ENCODE measurements around the gene HTR1E. TPM values are rescaled to one million over a fixed set of nuclear protein-coding genes. Genes with fewer than 3 reads are reported as not detected.

Gene HTR1E
- total RNA-seq, 2 experiments from 2014 or later: not detected

GRCh38 chr6:86961455-86962200 lies 24.3 kb downstream of the HTR1E start:
- H3K4me3 Mint-ChIP-seq: no peak overlapping the region
- peaks cover 11% of the 10 kb centered on the region for H3K27me3 Mint-ChIP-seq
- DNase-seq (no peak), ATAC-seq (ENCODE audit: poor library complexity) (no peak)
- no peak overlapping the region for H3K27ac Mint-ChIP-seq
- CTCF ChIA-PET: no interaction called here
- no peaks in the 10 kb centered on the region for H3K9me3 ChIP-seq (ENCODE audit: control insufficient read depth in 1 of 2, insufficient read depth in 1 of 2, low read length in 2 of 2)
- POLR2A ChIA-PET: no interaction called here
- H3K4me1 Mint-ChIP-seq (ENCODE audit: low read depth): no peaks in the 10 kb centered on the region
- H3K27me3 ChIP-seq (ENCODE audit: control insufficient read depth in 1 of 2, insufficient read depth in 2 of 2, low read length in 2 of 2): no peaks in the 10 kb centered on the region
- no peaks in the 10 kb centered on the region for H3K4me1 ChIP-seq (ENCODE audit: insufficient read depth, low read length)
- intact Hi-C loops (cut with DNase I, micrococcal nuclease): no loop called here
- TF ChIP-seq CTCF (IDR thresholded peaks at IDR 0.05): no peak
- no peak overlapping the region for H3K4me3 ChIP-seq (ENCODE audit: low read length)
- H3K27ac ChIP-seq (ENCODE audit: low read depth in 1 of 2, low read length in 2 of 2): no peak overlapping the region
- no peaks in the 10 kb centered on the region for H3K36me3 Mint-ChIP-seq (ENCODE audit: low read depth)
- H3K36me3 ChIP-seq (ENCODE audit: insufficient read depth, low read length): no peaks in the 10 kb centered on the region
- H3K9me3 Mint-ChIP-seq: no peaks in the 10 kb centered on the region

DNA sequence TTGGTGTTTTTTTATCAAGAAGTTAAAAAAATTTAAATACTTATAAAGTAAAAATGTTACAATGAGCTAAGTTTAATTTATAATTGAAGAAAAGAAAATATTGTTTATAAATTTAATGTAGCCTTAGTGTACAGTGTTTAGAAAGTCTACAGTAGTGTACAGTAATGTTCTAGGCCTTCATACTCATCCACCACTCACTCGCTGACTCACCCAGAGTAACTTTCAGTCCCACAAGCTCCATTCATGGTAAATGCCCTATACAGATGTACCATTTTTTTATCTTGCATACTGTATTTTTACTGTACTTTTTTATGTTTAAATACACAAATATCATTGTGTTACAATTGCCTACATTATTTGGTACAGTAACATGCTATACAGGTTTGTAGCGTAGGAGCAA lies 26.0 kb downstream of the HTR1E start:
- CTCF ChIA-PET: no interaction called here
- POLR2A ChIA-PET: no interaction called here
- Histone ChIP-seq H3K27ac (ENCODE audit: low read depth in 1 of 2, low read length in 2 of 2) (no peak overlapping the region), H3K36me3 (ENCODE audit: insufficient read depth, low read length) (no peaks in the 10 kb centered on the region), H3K4me1 (ENCODE audit: insufficient read depth, low read length) (no peaks in the 10 kb centered on the region), H3K4me3 (ENCODE audit: low read length) (no peak overlapping the region), H3K27me3 (ENCODE audit: control insufficient read depth in 1 of 2, insufficient read depth in 2 of 2, low read length in 2 of 2) (no peaks in the 10 kb centered on the region), H3K9me3 (ENCODE audit: control insufficient read depth in 1 of 2, insufficient read depth in 1 of 2, low read length in 2 of 2) (no peaks in the 10 kb centered on the region)
- no peaks in the 10 kb centered on the region for H3K4me1 Mint-ChIP-seq (ENCODE audit: low read depth)
- H3K9me3 Mint-ChIP-seq: no peaks in the 10 kb centered on the region
- no peaks in the 10 kb centered on the region for H3K36me3 Mint-ChIP-seq (ENCODE audit: low read depth)
- ATAC-seq (ENCODE audit: poor library complexity) (no peak), DNase-seq (no peak)
- H3K4me3 Mint-ChIP-seq: no peak overlapping the region
- peaks cover 11% of the 10 kb centered on the region for H3K27me3 Mint-ChIP-seq
- TF ChIP-seq CTCF (IDR thresholded peaks at IDR 0.05): no peak
- no peak overlapping the region for H3K27ac Mint-ChIP-seq
- intact Hi-C loops (cut with DNase I, micrococcal nuclease): no loop called here

- Histone ChIP-seq H3K27ac (ENCODE audit: low read depth in 1 of 2, low read length in 2 of 2) (no peak overlapping the region), H3K4me1 (ENCODE audit: insufficient read depth, low read length) (no peaks in the 10 kb centered on the region), H3K9me3 (ENCODE audit: control insufficient read depth in 1 of 2, insufficient read depth in 1 of 2, low read length in 2 of 2) (no peaks in the 10 kb centered on the region), H3K27me3 (ENCODE audit: control insufficient read depth in 1 of 2, insufficient read depth in 2 of 2, low read length in 2 of 2) (no peaks in the 10 kb centered on the region), H3K4me3 (ENCODE audit: low read length) (no peak overlapping the region), H3K36me3 (ENCODE audit: insufficient read depth, low read length) (no peaks in the 10 kb centered on the region)
- ATAC-seq (ENCODE audit: poor library complexity): no peak
- ChIA-PET POLR2A (no interaction called here), CTCF (no interaction called here)
- no peak for DNase-seq
- Mint-ChIP-seq H3K27me3 (peaks cover 11% of the 10 kb centered on the region), H3K4me1 (ENCODE audit: low read depth) (no peaks in the 10 kb centered on the region), H3K4me3 (no peak overlapping the region), H3K36me3 (ENCODE audit: low read depth) (no peaks in the 10 kb centered on the region), H3K27ac (no peak overlapping the region), H3K9me3 (no peaks in the 10 kb centered on the region)
- intact Hi-C loops (cut with DNase I, micrococcal nuclease): no loop called here
- no peak for TF ChIP-seq CTCF (IDR thresholded peaks at IDR 0.05)
Observed at GRCh38 chr6:86964029-86964579, 26.8 kb downstream of the HTR1E start.

Data from CD4-positive, alpha-beta T cell (primary cell).